Neural cell (in vitro differentiated cells): ENCODE data around the gene SLC4A1.

Experiments used
- EP300 ChIP-seq: fragments of 450-650 bp; conservative IDR thresholded peaks from 2 replicates; pipeline ENCODE4 v1.6.1; 2014; ENCODE audit warnings: antibody characterized with exemption, mild to moderate bottlenecking, moderate library complexity; ENCODE audit not compliant: poor library complexity, severe bottlenecking
- EZH2 ChIP-seq: fragments of 200-600, 300-800 bp; shearing (Covaris generic), sonication (generic); IDR thresholded peaks from 2 replicates; pipeline ENCODE4 v1.6.1; 2014; ENCODE audit warnings: antibody characterized with exemption, low read length, borderline replicate concordance, mild to moderate bottlenecking; ENCODE audit not compliant: insufficient read depth, poor library complexity, severe bottlenecking
- MXI1 ChIP-seq: fragments of 450-650 bp; conservative IDR thresholded peaks from 2 replicates; pipeline ENCODE4 v1.6.1; 2014; ENCODE audit warnings: antibody characterized with exemption, mild to moderate bottlenecking; ENCODE audit not compliant: poor library complexity, severe bottlenecking
- POLR2AphosphoS5 ChIP-seq: IDR thresholded peaks from 2 replicates; pipeline ENCODE4 v1.6.1; 2012
- RAD21 ChIP-seq: fragments of 450-650 bp; conservative IDR thresholded peaks from 2 replicates; pipeline ENCODE4 v1.6.1; 2014; ENCODE audit warnings: antibody characterized with exemption, mild to moderate bottlenecking, moderate library complexity
- SMC3 ChIP-seq: fragments of 450-650 bp; conservative IDR thresholded peaks from 2 replicates; pipeline ENCODE4 v1.6.1; 2014; ENCODE audit warnings: antibody characterized with exemption, mild to moderate bottlenecking, moderate library complexity; ENCODE audit not compliant: poor library complexity
- TAF1 ChIP-seq: IDR thresholded peaks from 2 replicates; pipeline ENCODE4 v1.6.1; 2012; ENCODE audit warnings: low read depth
- TF ChIP-seq, protein P1 (sequence below): fragments of 450-650 bp; IDR thresholded peaks from 2 replicates; pipeline ENCODE4 v1.5.1; 2014; ENCODE audit warnings: antibody characterized with exemption, mild to moderate bottlenecking, moderate library complexity; ENCODE audit not compliant: poor library complexity, severe bottlenecking
- TF ChIP-seq, protein P2 (sequence below): IDR thresholded peaks from 2 replicates; pipeline ENCODE4 v1.6.1; 2012; ENCODE audit warnings: borderline replicate concordance

DNA sequence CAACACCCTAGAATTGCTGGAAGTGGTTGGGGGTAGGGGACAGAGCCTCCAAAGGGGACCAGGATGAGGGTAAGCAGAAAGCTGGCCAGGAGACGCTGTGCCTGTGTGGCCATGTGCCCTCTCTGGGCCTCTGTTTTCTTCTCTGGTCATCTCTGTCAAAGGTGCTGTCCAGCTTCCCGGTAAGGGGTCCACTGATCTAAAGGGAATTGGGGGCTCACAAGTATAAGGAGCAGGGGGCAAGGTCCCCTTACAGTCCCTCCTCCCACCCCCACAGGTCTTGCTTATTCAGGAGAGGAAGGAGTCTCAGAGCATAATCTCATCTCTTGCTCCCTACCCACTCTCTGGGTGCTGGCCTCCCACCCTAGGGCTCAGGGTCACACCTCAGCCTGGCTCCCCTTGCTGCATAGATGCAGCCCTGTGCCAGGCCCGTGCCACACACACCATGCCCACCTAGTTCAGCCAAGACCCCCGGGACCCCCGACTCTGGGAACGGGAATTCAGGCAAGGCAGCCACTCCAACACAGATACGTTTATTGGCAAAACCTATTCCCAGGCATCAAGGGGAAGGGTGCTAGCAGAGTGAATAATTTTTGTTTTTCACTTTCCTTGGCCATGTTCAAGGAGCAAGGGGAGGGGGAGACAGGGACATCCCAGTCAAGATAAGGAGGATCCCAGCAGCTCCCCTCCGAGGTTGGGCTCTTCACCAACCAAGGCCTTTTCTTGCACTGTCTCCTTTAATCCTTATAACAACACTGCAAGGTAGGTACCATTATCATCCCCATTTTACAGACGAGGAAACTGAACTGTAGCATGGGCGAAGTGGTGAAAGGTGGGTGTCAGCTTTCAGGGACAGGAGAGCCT lies 19.8 kb downstream of the SLC4A1 start:
- TF ChIP-seq, protein P1, sequence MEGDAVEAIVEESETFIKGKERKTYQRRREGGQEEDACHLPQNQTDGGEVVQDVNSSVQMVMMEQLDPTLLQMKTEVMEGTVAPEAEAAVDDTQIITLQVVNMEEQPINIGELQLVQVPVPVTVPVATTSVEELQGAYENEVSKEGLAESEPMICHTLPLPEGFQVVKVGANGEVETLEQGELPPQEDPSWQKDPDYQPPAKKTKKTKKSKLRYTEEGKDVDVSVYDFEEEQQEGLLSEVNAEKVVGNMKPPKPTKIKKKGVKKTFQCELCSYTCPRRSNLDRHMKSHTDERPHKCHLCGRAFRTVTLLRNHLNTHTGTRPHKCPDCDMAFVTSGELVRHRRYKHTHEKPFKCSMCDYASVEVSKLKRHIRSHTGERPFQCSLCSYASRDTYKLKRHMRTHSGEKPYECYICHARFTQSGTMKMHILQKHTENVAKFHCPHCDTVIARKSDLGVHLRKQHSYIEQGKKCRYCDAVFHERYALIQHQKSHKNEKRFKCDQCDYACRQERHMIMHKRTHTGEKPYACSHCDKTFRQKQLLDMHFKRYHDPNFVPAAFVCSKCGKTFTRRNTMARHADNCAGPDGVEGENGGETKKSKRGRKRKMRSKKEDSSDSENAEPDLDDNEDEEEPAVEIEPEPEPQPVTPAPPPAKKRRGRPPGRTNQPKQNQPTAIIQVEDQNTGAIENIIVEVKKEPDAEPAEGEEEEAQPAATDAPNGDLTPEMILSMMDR = no peak
- TF ChIP-seq, protein P2, sequence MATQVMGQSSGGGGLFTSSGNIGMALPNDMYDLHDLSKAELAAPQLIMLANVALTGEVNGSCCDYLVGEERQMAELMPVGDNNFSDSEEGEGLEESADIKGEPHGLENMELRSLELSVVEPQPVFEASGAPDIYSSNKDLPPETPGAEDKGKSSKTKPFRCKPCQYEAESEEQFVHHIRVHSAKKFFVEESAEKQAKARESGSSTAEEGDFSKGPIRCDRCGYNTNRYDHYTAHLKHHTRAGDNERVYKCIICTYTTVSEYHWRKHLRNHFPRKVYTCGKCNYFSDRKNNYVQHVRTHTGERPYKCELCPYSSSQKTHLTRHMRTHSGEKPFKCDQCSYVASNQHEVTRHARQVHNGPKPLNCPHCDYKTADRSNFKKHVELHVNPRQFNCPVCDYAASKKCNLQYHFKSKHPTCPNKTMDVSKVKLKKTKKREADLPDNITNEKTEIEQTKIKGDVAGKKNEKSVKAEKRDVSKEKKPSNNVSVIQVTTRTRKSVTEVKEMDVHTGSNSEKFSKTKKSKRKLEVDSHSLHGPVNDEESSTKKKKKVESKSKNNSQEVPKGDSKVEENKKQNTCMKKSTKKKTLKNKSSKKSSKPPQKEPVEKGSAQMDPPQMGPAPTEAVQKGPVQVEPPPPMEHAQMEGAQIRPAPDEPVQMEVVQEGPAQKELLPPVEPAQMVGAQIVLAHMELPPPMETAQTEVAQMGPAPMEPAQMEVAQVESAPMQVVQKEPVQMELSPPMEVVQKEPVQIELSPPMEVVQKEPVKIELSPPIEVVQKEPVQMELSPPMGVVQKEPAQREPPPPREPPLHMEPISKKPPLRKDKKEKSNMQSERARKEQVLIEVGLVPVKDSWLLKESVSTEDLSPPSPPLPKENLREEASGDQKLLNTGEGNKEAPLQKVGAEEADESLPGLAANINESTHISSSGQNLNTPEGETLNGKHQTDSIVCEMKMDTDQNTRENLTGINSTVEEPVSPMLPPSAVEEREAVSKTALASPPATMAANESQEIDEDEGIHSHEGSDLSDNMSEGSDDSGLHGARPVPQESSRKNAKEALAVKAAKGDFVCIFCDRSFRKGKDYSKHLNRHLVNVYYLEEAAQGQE = no peak
- TF ChIP-seq EZH2 = no peak
- TF ChIP-seq EP300 = no peak
- TF ChIP-seq SMC3 = no peak
- no peak for TF ChIP-seq RAD21
- no peak for TF ChIP-seq POLR2AphosphoS5
- TF ChIP-seq MXI1 = no peak
- TF ChIP-seq TAF1 = no peak
